Stimulated activated CD4-positive, alpha-beta T cell treated with anti-CD3 and anti-CD28 coated beads, Interleukin-12 subunit alpha, Interleukin-12 subunit beta, amount 100 ng/mL, for 24 hours (primary cell): ENCODE measurements around the gene TLNRD1.
"Not testable (repeated sequence)": the region's sequence is repeated elsewhere in the genome, so short reads cannot be mapped to it uniquely, and the experiment has no call there.

Experiments
- DNase-seq, 2 experiments: peaks; one replicate each; pipeline ENCODE4 v3.0.0-alpha.2; 2020; ENCODE audit warnings: low read depth in 2 of 2

TLNRD1 gene

GRCh38 chr15:81000624-81001151, at the start of gene TLNRD1:
Gene TLNRD1, plus strand, starts transcription at chr15:81000923. Its CDS starts 1,349 bp downstream, at chr15:81002272.
- peak; percentile 68 to 84 for DNase-seq

GRCh38 chr15:80951941-80952340, 48.8 kb upstream of the TLNRD1 start:
- no peak for DNase-seq

GRCh38 chr15:80953001-80953952, 47.4 kb upstream of the TLNRD1 start:
- DNase-seq, result no peak

- DNase-seq, result no peak
Observed at GRCh38 chr15:80953953-80954778, 46.6 kb upstream of the TLNRD1 start.

GRCh38 chr15:80955571-80956452, 44.9 kb upstream of the TLNRD1 start:
- peak; percentile 33 to 52 for DNase-seq

GRCh38 chr15:80957556-80957955, 43.2 kb upstream of the TLNRD1 start:
- DNase-seq, result no peak

GRCh38 chr15:80957976-80958375, 42.7 kb upstream of the TLNRD1 start:
- DNase-seq, result no peak

- DNase-seq, result no peak
Observed at GRCh38 chr15:80958818-80959495, 41.8 kb upstream of the TLNRD1 start.

- not testable (repeated sequence) for DNase-seq
Observed at GRCh38 chr15:80965454-80965853, 35.3 kb upstream of the TLNRD1 start.

- no peak for DNase-seq
Observed at GRCh38 chr15:80966431-80967197, 34.1 kb upstream of the TLNRD1 start.

GRCh38 chr15:80967451-80967850, 33.3 kb upstream of the TLNRD1 start:
- no peak for DNase-seq

- no peak for DNase-seq
Observed at GRCh38 chr15:80967991-80968510, 32.7 kb upstream of the TLNRD1 start.

- no peak for DNase-seq
Observed at GRCh38 chr15:80969316-80969715, 31.4 kb upstream of the TLNRD1 start.

GRCh38 chr15:80970018-80970657, 30.6 kb upstream of the TLNRD1 start:
- DNase-seq, result peak in 1 of 2 experiments; percentile 50

GRCh38 chr15:80970658-80971057, 30.1 kb upstream of the TLNRD1 start:
- no peak for DNase-seq

- no peak for DNase-seq
Observed at GRCh38 chr15:80971143-80971542, 29.6 kb upstream of the TLNRD1 start.

GRCh38 chr15:80972276-80972675, 28.4 kb upstream of the TLNRD1 start:
- DNase-seq, result no peak

GRCh38 chr15:80974914-80975313, 25.8 kb upstream of the TLNRD1 start:
- DNase-seq, result no peak

GRCh38 chr15:80976851-80977250, 23.9 kb upstream of the TLNRD1 start:
- DNase-seq, result no peak
